Suprapubic skin (tissue), 4 donors: ENCODE results near the gene SLC29A3.

Experiments
- CTCF ChIP-seq, 2 donors: fragments of 200-600 bp in 1 of 2; fragments of 450-650 bp in 1 of 2; sonication (generic) in 1 of 2; IDR thresholded peaks; one replicate each; pipeline ENCODE4 v1.5.1; 2016 to 2019; ENCODE audit warnings: antibody characterized with exemption in 2 of 2, mild to moderate bottlenecking in 1 of 2, moderate library complexity in 1 of 2
- EP300 ChIP-seq: sonication (generic); formaldehyde crosslinking; IDR thresholded peaks from one replicate; pipeline ENCODE4 v1.6.1; 2017; ENCODE audit warnings: antibody characterized with exemption
- POLR2A ChIP-seq, 2 donors: fragments of 450-650 bp; IDR thresholded peaks; one replicate each; pipeline ENCODE4 v1.6.1; 2017; ENCODE audit warnings: antibody characterized with exemption in 2 of 2, mild to moderate bottlenecking in 2 of 2, moderate library complexity in 2 of 2
- POLR2AphosphoS5 ChIP-seq, 3 donors: sonication (generic); formaldehyde crosslinking; IDR thresholded peaks; one replicate each; pipeline ENCODE4 v1.6.1; 2017; ENCODE audit warnings: antibody characterized with exemption in 3 of 3

- TF ChIP-seq POLR2A (IDR thresholded peaks at IDR 0.05) (no peak), CTCF (IDR thresholded peaks at IDR 0.05) (no peak), POLR2AphosphoS5 (IDR thresholded peaks at IDR 0.05) (no peak), EP300 (no peak)
Observed at GRCh38 chr10:71271662-71272055, 47.4 kb upstream of the SLC29A3 start.
